ENCODE data around the gene PDK4.
A peak's percentile ranks its signal among the peaks of the same experiment; 100 is the strongest.
"Not testable (repeated sequence)": the region's sequence is repeated elsewhere in the genome, so short reads cannot be mapped to it uniquely, and the experiment has no call there.

Gene PDK4

DNA sequence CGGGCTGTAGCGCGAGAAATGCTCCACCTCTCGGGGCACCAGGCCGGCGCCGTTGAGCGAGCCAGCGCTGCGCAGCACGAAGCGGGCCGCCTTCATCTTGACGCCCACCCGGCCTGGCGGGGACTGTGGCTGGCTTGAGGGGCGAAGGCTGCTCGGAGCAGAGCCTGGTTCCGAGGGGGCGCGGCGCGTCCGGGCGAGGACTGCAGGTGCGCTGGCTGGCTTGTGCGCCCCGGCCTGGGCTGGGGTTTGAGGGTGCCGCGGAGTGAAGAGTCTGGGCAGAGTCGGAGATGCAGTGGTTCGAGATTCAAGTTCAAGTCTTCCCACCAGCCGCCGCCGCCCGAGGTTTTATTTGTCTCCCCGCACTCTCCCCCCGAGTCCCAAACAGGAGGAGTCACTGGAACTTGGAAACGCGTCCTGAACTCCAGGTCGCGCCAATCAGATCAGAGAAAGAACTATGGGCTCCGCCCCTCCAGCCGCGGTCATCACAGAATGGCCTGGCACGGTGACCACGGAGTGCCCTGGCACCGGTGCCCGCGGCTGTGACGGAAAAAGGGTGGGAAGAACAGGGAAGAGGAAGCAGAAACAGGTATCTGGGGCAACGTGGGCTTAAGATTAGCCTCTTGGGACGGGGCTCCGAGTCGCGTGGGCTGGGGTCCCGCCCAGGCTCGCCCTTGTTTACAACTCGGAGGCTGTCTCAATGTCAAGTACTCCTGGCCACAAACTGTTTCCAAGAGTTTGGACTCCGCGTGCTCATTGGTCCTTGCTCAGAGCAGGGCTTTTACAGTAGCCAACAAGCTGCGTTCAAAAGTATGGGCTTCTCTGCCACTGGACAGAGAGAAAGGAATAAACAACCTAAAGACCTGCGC is at the start of gene PDK4:
PDK4 (minus strand) TSS at position 319 of the 866 bp plus-strand sequence; CDS start at position 96, 223 bp downstream.
- DNase-seq = no peak

DNA sequence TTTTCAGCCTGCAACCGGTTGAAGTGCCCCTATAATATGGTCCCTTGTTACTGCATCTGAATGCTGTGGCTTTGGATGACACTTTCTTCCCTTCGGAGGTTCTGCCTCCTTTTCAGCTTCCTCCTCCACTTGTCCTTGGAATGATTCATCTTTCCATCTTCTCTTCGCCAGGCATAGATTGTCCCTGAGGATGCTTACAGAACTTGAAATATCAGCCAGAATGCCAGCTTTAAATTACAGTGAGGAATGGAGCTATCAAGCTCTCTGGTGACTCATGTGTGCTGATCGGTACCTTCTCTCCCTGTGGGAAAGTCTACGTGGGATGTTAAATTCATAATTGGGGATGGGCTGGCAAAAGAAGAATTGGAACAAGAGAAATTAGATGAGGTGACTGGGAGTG is 45.9 kb upstream of the PDK4 start:
- DNase-seq = no peak

DNA sequence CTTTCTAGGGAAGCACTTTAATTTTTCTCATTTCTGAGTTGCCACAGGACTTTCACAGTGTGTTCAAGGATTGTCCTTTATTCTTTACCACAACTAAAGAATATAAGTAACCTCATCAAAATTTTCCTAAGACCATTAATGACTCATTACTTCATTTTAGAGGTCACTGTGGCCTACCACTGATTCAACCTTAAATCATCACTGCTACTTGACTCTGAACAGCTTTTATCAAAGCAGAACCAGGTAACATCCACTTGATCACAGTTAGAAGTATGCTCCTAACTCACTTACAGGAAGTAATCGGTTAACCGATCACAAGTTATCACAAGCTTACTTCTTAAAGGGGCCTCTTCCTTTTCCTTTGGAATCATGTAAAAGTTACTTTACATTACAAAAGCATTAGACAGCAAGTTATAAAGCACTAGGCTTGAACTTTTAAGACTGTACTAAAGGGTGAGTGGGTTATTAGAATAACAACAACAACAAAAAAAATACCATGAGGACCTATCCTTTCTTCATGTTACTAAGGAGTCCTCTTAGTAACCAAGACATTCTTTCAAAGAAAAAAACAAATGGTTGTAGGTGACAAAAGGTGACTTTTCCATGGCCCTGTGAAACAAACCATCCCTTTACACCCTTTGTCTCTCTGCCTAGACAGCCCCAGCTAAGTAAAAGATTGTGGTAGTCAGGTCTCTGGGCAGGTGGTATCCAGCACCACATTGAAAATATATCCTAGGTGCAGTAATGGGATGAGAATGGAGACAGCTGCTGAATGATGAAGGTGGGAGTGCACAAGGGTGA is 40.0 kb upstream of the PDK4 start:
- DNase-seq = no peak

DNA sequence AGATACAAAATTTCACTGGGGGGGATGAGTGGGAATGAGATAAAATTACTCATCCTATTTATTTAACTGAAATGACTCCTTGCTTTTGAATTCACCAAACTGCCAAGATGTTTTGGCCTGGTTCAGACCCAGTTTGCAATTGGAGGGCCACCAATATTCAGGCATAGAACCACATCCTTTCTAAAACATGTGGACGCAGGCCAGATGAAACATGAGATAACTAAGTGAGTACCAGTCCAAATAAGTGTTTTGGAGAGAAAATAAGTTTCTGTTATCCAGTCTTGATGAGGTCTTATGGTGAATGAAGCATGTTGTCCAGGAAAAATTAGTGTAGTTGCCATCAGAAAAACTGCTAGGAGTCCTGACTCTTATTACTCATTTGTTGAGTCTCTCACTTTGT is 36.3 kb upstream of the PDK4 start:
- no peak for DNase-seq

DNA sequence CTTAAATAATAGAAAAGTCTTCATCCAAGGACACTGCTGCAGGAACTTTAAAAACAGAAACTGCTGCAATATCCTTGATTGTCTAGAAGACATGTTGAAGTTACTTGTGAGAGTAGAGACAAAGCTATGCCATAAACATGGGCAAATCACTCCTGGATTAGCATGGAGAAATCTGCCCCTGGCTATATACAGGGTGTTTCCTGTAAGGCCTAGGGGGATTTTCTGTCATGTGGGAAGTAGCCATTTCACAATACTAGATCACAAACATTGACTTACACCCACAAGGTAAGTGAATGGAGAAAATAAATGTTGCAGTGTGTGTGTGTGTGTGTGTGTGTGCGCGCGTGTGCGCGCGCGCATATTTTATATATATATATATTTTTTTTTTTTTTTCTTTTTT is 35.2 kb upstream of the PDK4 start:
- no peak for DNase-seq

DNA sequence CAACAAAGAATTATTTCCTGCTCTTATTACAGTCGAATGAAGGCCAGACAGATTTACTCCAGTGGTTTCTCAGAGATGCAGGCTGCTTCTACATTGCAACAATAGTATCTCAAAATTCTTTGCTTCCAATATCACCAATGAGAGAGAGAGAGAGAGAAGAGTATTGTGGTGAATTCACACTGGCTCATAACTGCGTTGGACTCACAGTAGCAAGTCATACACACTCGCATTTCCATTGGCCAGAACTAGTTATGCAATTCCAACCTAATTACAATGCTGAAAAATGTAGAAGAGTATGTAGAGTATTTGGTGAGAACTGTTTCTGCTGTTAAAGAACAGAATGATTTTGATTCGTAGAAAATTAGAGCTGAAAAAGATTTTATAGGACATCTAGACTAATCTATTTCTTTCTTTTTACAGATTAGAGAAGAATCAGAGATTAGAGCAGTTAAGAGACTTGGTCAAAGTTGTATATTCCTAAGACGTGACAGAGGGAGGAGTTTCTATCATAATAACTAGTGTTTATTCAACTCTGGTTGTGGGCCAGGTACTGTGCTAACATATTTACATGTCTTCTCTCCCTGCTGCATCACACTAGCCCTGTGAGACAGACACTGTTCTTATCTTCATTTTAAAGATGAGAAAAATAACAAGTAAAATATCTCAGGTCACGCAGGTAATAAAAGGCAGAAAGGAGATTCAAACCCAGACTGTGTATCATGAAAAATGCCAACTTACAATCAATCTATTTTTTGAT is 34.6 kb upstream of the PDK4 start:
- DNase-seq = no peak

DNA sequence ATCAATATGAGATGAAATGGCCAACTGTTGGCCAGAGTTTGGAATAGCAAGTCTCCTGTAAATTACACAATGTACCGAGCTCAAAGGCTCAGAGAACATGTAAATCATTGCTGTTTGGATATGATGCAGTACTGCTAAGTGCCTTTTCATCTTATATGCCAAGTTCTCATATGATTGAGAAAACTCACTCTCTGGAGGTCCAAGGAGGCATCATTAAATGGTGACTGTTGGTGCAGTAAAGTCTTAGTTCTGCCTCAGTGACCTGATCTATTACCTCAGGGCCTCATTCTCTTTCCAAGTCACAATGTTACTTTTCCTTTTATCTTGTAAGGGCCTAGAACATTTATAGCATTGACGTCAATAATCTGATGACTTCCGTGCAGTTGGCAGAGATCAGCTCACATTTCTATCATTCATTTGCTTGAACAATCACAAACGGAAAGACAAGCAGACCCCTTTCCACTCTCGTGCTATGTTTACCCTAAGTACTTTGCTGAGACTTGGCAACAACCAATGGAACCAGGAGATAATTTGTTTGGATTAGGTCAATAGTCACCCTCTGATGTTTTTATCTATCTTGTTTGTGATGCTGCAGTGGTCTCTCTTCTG is 32.6 kb upstream of the PDK4 start:
- DNase-seq = no peak

DNA sequence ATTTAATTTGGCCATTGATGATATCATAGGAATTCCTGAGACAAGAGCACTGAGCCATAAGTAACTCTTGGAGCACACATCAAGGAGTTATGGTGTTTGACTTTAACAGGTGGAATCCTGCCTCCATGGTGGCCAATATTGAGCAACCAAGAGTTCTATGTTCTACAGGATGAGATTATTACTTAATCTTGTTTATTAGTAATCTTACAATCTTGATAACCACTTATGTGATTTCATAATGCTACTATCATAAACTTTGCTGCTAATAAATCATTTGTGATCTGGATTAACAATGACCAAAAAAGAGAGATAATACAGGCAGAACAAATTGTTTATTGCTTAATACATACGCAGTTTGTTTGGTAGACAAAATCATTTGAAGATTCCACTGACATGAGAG is 27.5 kb upstream of the PDK4 start:
- DNase-seq = no peak

DNA sequence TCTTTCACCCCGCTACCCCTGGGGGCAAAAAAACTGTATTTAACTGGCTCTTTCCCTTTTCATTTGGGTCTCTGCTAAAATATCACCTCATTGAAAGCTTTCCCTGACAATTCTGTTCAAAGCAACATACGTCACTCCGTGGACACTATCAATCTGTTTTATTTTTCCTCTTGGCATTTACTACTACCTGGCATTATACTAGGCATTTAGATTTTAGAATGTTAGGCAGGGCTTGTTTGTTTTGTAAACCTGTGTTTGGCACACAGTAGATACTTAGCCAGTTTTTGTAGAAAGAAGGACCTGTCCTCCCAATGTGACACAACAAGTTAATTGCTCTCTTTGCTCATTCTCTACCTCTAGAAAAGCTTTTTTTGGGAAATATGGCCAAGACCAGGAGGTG is 26.5 kb upstream of the PDK4 start:
- no peak for DNase-seq

DNA sequence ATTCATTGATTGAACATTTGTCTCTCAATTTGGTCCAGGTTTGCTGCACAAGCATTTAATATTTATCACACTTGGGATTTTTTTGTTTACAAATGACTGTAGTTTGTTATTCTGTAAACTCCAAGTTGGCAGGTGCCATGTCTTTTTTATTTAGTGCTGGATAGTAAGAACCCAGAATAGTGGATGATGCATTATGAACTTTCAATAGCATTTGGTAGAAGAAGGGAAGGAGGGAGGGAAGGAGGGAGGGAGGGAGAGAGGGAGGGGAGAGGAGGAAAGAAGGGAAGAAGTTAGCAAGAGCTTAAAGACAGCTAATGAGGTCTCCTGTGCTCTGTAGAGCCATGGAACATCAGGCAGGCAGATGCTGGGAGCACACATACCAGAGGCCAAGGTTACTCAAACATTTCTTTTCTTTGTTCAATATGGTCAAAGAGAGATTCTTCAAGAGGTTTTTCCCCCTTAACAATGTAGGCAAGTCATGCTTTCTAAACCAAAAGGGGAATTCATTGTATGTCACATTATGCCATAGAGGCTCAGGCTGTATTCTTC is 25.8 kb upstream of the PDK4 start:
- DNase-seq = no peak

DNA sequence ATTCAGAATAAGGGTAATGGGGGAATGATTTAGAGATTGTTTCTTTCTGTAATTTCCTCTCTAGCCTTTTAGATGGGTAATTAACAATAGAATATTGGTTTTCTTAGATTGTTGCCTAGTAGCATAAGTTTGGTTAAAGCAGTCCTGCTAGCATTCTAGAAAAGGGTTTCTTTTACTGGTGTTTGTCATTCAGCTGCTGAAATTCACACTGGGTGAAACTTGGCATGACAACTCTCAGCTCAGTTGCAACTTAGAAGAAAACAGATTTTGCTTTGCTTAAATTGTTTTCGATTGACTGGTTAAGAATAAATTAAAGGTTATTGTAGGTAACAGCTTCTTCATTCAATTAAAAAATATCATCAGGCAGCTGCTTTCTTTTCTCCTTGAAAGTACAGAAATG is 25.1 kb upstream of the PDK4 start:
- DNase-seq = no peak

DNA sequence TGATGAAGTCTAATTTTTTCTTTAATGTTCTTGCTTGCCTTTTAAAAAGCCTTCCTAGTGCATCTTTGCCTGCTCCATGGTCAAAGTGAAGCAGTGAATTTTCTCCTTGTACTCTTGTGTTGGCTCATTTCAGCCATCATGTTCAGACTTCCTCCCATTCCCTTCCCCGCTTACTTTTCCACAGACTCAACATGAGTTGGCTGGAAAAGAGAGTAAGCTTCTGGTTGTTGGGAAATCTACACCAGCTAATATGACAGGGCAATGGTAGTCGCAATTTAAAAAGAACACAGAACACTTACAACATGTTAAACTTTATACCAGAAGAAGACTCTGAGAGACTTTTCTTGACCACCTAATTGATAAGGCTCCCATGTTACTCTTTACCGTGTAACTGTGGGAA is 24.3 kb upstream of the PDK4 start:
- no peak for DNase-seq

DNA sequence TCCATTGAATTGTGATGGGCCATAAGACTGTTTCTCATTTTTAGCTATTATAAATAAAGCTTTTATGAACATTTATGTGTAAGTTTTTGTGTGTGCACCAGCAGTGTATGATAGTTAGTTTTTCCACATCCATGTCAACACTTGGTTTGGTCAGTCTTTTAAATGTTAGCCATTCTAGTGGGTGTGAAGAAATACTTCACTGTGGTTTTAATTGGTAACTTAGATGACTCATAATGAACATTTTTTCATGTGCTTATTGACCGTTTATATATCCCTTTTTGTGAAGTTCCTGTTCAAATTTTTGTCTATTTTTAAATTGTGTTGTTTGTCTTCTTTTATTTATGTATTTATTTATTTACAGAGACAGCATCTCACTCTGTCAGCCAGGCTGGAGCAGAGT is 23.6 kb upstream of the PDK4 start:
- no peak for DNase-seq

DNA sequence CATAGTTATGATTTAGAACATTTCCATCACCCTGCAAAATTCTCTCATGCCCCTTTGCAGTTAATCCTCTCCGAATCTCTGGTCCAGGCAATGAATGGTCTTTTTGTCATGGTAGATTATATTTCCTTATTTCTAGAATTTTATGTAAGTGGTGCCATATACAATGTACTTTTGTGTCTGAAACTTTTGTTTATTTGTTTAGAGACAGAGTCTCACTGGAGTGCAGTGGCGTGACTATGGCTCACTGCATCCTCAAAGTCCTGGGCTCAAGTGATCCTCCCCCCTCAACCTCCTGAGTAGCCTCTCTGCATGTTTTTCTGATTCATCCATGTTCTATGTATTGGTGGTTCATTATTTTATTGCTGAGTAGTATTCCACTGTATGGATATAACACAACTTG is 23.2 kb upstream of the PDK4 start:
- DNase-seq = no peak

DNA sequence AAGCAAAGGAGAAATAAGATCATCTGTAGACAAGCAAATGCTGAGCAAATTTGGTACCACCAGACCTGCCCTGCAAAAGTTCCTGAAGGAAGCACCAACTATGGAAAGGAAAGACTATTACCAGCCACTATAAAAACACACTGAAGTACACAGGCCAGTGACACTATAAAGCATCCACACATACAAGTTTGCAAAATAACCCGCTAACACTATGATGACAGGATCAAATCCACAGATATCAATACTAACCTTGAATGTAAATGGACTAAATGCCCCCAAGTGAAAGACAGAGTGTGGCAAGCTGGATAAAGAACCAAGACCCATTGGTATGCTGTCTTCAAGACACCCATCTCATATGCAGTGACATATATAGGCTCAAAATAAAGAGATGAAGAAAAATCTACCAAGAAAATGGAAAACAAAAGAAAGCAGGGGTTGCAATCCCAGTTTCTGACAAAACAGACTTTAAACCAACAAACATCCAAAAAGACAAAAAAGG is 18.2 kb upstream of the PDK4 start:
- DNase-seq = no peak

DNA sequence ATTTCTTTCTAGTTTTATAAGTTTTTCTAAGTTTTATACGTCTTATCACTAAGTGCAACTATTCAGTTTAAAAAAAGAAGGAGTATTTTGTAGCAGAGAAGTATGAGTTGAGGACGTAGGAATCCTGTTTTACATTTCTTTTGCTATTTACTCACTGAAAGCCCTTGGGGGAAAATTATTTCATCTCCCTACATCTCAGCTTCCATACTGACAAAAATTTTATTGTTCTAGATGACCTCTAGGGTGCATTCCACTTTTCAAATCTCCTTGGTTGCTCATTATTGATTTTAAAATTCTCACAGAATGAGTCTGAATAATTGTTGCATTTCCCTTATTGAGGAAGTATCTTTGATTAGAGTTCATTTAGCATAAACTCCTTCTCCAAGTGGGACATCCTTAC is 14.9 kb upstream of the PDK4 start:
- no peak for DNase-seq

DNA sequence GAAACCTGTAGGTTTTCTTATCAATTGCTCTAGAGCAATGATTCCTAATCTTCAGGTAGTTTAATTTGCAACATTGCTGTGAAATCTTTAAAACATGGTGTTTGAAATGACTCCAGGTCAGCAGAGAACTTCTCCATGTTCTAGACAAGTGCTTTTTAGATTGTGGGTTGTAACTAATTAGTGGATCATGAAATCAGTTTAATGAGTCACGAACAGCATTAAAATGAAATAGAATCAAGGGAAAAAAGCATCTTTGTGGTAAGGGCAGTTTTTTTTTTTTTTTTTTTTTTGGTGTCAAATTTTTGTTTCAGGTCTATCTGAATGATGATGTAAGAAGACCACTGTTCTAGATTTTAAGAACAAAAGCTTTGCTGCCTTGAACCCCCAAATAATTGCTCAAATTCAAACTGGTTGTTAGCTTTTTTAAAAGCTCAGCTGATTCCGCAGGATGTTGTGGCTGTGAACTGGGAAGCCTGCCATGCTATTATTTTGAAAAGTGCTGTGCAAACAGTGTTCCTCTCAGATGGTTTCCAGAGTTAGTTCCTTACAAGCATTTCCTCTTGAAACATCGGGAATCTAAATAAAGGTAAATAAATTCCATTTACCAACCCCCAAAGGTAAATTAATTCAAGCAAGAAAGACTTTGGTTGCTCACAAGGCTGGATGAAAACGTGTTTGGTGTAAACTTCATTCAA is 13.1 kb upstream of the PDK4 start:
- no peak for DNase-seq

DNA sequence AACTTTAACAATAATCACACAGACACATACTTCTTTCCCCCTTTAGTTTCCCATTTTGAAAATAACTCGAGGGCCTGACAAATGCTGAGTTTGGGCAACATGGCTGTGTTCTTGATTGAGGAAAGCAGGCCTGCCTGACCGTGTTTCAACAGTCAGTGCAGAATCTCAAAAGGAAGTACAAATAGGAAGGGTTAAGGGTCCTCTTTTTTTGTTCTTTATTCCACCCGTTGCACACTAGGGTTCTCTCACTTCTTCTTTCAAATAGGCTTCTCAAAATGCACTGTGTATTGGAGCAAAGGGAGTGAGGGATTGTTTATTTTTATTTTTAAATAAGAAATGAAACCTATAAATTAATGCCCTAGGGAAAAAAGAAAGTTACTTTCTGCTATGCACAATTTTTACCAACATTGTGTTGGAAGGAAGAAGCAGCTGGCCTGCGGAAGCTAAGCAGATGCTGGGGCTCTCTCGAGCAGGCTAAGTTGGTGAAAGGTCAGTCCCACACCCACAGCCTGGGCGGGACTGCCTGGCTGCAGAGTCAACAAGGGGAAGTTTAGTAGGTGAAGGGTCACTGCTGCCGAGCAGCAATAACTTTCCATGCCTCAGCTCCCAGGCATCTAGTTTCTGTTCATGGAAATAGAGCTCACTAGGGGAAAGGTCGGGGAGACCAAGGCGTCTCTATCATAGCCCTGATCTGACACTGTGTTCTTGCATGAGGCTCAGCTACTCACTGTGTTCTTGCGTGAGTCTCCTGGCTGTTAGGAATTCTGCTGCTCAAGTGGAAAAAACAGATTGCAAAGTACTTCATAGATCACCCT is 12.2 kb upstream of the PDK4 start:
- peak; percentile 15 for DNase-seq

DNA sequence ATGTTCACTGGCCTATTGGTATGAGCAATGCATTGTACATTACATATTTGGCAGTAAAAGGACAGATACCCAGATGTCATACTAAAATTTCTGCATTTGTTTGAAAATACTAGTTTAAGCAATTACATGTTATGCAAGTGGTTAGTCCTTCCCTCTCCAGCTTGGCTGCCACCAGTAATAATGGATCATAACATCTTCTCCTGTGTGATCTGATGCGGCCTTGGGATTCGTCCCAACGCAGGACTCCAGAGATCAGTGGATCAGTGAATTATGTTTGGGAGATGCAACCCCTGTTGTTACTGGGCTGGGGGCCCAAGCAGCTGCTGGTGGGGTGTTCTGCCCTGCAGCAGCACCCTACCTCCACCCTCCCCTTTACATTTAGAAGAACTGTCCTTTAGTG is 11.2 kb upstream of the PDK4 start:
- no peak for DNase-seq

DNA sequence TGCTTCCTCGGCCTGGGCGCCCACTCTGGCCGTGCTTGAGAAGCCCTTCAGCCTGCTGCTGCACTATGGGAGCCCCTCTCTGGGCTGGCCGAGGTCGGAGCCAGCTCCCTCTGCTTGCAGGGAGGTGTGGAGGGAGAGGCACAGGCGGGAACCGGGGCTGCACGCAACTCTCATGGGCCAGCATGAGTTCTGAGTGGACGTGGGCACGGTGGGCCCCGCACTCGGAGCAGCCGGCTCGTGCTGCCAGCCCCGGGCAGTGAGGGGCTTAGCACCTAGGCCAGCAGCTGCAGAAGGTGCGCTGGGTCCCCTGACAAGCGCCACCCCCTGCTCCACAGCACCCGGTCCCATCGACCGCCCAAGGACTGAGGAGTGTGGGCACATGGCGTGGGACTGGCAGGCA is 9.0 kb upstream of the PDK4 start:
- DNase-seq = no peak

DNA sequence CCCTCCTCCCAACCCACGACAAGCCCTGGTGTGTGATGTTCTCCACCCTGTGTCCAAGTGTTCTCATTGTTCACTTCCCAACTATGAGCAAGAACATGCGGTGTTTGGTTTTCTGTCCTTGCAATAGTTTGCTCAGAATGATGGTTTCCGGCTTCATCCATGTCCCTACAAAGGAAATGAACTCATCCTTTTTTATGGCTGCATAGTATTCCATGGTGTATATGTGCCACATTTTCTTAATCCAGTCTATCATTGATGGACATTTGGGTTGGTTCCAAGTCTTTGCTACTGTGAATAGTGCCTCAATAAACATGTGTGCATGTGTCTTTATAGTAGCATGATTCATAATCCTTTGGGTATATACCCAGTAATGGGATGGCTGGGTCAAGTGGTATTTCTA is 8.5 kb upstream of the PDK4 start:
- not testable (repeated sequence) for DNase-seq

All from CD4-positive, alpha-beta T cell treated with Interleukin-10 for 1 hour (primary cell).